MM.1S (cell line): ENCODE data around the gene XPNPEP1.

ENCODE experiments used
- CTCF ChIP-seq: fragments of 300-600 bp; sonication (generic); IDR thresholded peaks from 2 replicates; pipeline ENCODE4 v1.5.1; 2016; ENCODE audit warnings: antibody characterized with exemption, low read length, mixed read lengths
- EZH2 ChIP-seq: fragments of 300-600 bp; sonication (generic); optimal IDR thresholded peaks from 2 replicates; pipeline ENCODE3; 2017; ENCODE audit warnings: low read depth, mild to moderate bottlenecking, antibody characterized with exemption, low read length, mixed read lengths
- EZH2phosphoT487 ChIP-seq: fragments of 300-600 bp; sonication (generic); IDR thresholded peaks from 2 replicates; pipeline ENCODE4 v1.6.1; 2018; ENCODE audit warnings: antibody characterized with exemption, low read length

- TF ChIP-seq CTCF, result no peak
- no peak for TF ChIP-seq EZH2phosphoT487
- no peak for TF ChIP-seq EZH2
Measured at GRCh38 chr10:109877546-109877945, 45.8 kb downstream of the XPNPEP1 start.
